HUDEP-2 (cell line): ENCODE measurements around the gene SETMAR.
"Not testable (repeated sequence)": the region's sequence is repeated elsewhere in the genome, so short reads cannot be mapped to it uniquely, and the experiment has no call there.

Source experiments
- DNase-seq, 76 experiments: peaks; one replicate each; lab custom pipeline; 2025; ENCODE audit not compliant: unreplicated experiment in 76 of 76; lab: John Stamatoyannopoulos, UW

The SETMAR gene

GRCh38 chr3:4311496-4311895 is 8.3 kb downstream of the SETMAR start:
- DNase-seq, result no peak

DNA sequence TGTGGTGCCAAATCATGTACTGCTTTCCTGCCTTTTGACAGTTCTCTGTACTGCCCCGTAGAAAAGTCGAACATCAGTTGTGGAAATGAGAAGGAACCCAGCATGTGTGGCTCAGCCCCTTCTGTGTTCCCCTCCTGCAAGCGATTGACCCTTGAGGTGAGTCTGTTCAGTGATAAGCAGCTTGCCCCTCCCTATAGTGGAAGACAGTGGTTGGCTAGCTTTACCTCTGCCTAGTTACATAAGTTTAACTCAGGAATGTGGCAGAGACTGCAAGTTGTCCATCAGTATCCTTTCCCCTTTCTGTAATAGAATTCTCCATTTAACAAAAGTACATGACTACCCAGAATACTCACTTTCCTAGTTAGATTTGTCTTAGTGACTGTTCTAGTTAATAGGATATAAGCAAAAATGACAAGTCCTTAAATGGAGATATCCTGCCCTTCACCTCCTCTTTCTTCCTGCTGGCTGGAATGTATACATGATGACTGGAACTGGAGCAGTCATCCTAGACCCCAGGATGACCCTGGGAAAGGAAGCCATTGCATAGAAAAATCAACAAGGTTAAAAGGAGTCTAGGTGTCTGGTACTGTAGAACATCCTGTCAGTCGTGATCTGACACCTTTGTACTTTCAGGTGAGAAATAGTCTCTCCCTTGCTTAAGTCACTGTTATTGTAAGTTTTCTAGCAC is 10.6 kb downstream of the SETMAR start:
- no peak for DNase-seq

DNA sequence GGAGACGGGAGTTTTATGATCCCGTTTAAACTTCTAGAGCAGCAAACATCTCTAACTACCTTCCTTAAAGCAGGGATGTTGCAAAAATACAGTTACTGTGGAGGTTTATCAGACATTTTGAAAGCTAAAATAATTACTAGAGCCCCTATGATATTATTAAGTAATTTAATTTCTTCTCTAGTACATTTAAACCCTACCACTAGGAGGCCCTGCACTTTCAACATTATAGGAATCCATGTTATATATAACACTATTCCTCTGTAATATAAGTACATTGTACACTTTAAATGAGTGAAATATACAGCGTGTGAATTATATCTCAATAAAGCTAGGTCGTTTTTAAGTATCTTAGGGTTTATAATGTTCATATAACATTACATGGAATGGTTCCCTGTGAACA is 11.5 kb downstream of the SETMAR start:
- no peak for DNase-seq

DNA sequence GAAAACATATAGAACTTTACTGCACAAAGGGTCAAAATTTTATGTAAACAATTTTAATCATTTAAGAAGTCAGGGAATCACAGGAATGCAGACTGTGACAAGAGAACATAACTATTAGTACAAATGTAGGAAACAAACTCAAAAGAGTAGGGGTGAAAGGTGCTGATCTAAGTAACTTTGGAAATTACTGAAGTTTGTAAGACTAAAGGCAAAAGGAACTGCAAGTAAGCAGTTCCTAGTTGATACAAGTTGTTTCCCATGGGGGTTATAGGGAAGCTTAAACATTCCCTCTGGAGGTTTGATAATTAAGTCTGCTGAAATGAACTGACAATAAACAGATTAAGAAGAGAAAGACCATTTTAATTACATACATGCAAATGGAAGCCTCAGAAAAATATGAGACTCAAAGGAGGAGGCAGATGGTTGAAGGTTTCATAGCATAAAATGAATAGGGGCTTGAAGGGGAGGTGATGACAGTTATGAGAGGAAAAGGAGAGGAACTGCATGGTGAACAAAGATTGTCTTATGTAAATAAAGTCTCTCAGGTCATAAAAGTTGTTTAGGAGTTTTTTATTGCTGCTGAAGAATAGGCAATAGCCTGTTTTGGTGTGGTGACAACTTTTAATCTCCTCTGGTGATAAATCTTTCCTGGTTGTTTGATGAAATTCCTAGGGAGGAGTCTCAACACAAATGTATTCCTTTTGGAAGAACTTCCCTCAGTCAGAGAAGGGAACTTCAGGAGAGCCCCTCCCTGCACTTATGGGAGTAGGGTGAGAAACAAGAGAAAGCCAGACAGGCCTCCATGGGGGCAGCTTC is 17.1 kb downstream of the SETMAR start:
- no peak for DNase-seq

- no peak for DNase-seq
These were observed 18.6 kb downstream of the SETMAR start for GRCh38 chr3:4321732-4322131.

- peak in 36 of 76 experiments; percentile 0 to 76 (median 52) for DNase-seq
These were observed 19.5 kb downstream of the SETMAR start for GRCh38 chr3:4322635-4323034.

DNA sequence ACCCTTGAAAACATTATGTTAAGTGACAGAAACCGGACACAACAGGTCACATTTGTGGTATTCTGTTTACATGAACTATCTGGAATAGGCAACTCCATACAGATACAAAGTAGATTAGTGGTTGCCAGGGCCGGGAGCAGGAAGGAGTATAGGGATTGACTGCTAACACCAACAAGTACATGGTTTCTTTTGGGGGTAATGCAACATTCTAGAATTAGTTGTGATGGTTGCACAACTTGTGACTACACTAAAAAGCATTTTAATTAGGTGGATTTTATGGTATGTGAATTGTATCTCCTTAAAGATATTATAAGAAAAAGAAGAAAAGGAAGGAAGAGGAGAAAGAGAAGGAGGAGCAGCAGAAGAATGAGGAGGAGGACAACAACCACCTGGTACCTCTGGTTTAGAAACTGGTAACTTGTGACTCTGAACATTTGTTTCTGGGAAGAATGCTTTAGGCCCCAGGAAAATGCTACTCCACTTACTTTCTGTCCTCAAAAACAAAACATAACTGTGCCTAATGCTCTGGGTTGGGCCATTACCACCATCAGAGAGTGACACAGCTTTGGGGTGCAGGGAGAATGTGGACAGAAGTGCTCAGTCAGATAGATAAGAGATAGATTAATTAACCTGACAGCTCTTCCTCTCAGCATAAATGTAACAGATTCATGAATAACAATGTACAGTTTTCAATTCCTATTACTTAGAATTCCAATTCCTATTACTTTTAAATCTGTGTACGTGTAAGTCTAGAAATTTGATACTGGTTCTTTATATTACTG is 20.3 kb downstream of the SETMAR start:
- DNase-seq, result peak in 1 of 76 experiments; percentile 1

DNA sequence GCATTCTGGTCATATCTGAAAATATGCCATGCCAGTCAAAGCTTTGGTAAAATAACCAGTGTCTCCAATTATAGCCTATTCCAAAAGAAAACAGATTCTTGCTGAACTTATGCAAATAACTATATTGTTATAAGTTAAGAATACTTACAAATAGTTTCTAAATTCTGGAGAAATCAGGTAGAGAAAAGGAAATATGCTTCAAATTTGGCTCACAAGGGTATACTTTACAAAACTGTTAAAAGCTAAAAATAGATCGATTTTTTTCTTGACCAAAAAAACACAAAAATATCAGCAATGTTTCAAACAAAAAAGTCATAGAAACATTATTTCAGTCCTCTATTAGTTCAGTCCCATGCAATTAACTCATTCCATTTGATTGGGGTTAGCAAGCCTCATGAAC is 23.7 kb downstream of the SETMAR start:
- no peak for DNase-seq

GRCh38 chr3:4329806-4330205 is 26.6 kb downstream of the SETMAR start:
- DNase-seq, result not testable (repeated sequence)

DNA sequence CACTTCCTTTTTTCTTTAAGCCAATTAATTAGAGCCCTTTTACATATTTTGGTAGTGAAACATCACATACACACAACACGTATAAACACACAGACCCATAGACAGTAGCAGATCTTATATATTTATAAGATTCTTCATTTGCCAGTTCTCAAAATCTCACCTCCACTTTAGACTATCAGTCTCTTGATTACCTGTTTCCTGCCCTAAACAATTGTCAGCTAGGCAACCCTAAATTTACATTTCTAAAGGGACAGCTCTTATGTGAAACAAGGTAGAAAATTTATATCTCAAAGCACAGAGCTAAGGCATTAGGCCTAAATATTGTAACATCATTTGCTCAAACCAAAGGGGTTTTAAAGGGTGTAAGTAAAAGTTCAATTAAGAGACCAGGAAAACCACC is 28.9 kb downstream of the SETMAR start:
- DNase-seq, result no peak

DNA sequence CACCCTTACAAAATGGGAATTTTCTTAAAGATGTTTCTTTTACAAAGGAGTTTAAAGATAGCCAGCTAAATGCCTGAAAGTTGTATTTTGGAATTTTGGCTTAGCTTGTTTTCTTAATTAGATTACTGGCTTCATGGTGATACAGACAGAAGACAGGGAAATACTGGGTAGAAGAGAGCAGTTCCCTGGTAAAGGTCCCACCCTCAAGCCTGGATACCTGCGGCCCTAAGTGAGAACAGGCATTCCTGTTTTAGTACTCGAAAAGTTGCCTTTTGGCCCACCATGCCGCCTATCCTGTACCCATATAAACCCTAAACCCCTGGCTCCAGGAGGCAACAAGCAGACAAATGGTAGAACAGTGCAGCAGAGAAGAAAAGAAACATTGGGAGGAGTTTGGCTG is 29.4 kb downstream of the SETMAR start:
- DNase-seq, result no peak

DNA sequence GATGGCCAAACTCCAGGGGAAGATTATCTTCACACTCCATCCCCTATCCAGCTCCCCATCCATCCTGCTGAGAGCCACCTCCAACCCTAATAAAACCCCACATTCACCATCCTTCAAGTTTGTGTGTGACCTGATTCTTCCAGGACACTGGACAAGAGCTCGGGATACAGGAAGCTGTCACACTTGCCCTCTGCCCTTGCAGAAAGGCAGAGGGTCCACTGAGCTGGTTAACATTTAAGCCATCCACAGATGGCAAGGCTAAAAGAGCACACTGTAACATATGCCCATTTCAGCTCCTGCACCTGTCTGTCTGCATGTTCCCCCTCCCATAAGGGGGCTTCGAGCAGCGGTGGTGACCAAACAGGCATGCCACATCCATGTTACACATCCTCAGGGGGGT is 29.8 kb downstream of the SETMAR start:
- no peak for DNase-seq

GRCh38 chr3:4334548-4334947 is 31.4 kb downstream of the SETMAR start:
- no peak for DNase-seq

GRCh38 chr3:4335840-4336562 is 32.8 kb downstream of the SETMAR start:
- no peak for DNase-seq

DNA sequence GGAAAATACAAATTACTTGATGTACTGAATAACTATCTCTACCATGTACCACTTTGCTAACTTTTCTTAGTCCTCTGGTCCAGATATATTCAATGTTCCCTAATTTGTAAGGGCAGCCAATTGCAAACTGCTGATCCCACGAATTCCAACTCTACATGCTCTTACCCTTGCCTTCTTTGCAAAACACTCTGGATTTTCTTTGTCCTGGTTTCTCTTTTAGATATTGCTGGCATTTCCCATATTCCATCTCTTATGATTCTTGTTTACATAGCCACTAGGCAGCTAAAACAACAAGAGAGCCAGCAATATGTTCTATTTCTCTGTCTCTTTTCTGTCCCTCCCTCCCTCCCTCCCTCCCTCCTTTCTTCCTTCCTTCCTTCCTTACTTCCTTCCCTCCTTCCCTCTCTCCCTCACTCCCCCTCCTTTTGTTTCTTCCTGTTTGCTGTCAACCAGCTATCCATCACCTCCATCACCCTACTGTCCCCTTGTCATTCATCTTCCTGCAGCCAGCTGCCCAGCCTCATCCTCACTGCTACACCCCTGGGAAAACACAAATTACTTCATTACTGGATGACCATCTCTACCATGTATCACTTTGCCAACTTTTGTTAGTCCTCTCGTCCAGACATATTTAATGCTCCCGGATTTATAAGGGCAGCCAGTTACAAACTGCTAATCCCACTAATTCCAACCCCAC is 33.8 kb downstream of the SETMAR start:
- DNase-seq, result no peak

GRCh38 chr3:4338751-4339150 is 35.6 kb downstream of the SETMAR start:
- no peak for DNase-seq

DNA sequence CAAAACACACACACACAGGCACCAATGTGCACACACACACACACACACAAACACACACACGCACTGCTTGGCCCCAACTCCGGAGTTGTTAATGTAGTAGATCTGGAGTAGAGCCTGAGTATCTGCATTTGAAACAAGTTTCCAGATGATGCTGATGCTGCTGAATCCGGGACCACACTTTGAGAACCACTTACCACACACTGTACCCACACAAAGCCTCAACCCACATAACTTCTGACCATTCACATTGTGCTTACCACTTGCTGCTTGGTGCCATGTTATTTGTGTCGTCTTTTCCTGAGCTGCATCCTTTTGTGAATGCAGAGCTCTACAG is 36.9 kb downstream of the SETMAR start:
- no peak for DNase-seq

DNA sequence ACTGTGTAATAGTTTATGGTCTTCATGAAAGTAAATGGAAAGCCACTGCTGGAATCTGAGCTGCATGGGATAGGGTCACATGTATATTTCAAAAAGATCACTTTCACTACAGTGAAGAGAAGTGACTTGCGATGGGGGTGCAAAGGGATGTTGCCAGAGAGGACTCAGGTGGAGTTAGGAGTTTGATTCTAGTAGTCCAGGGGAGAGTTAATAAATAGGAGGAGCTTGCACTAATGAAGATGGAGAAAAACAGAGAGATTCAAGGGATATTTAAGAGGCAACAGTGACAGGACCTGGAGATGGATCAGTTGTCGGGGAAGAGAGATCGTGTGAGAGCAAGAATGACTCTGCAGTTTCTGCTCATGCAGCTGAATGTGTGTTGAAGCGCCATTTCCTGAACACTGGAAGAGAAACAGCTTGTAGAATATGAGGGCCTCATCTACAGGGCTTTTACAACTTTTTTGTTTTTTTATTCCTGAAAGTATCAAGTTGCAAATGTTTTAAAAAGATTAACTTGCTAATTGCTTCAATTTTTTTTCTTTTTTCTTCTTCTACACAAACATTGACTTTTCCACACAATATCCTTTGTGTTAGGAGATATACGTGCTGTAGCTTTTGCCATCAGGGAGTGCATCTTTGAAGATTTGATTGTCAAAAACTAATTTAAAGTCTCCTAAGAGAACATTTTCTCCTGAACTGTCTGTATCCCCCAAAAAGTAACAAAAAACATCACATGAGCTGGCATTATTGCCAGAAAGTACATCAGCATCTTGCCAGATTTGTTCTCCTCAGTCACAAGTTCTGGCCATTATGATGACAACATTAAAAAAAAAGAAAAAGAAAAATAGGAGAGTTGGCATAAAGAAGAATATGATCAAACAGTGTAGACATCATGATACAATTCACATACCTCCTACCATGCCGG is 37.5 kb downstream of the SETMAR start:
- DNase-seq, result no peak

DNA sequence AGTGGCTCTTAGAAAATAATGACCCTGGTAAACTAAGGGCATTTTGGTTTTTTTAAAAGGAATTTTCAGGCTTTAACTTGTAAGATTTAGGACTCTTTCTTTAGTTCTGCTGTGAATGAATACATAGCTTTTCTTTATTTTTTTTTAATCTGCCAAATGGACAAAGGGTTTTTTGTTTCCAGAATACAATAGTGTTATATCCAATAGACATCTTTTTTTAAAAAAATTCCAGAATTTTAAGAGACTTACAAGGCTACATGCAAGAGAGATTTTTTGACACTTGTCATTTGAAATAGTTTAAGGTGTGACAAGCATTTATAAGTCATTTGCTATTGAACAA is 38.1 kb downstream of the SETMAR start:
- DNase-seq, result no peak
